HG03521 (cell line): ENCODE measurements around the gene SLC44A5.
A peak's percentile ranks its signal among the peaks of the same experiment; 100 is the strongest.
"Not testable (repeated sequence)": the region's sequence is repeated elsewhere in the genome, so short reads cannot be mapped to it uniquely, and the experiment has no call there.

Experiments
- ATAC-seq: cut with Tn5 transposase; IDR thresholded peaks from one replicate; pipeline ENCODE4 v1.9.1; 2021; ENCODE audit warnings: mild to moderate bottlenecking, moderate library complexity; ENCODE audit not compliant: unreplicated experiment

The SLC44A5 gene

DNA sequence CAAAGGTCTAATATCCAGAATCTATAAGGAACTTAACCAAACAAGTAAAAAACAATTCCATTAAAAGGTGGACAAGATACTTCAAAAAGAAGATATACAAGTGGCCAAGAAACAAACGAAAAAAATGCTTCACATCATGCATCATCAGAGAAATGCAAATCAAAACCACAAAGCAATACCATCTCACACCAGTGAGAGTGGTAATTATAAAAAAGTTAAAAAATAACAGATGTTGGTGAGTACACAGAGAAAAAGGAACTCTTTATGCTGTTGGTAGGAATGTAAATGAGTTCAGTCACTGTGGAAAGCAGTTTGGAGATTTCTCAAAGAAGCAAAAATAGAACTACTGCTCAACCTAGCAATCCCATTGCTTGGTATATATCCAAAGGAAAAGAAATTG, 218.6 kb downstream of the SLC44A5 start:
- peak; percentile 79 for ATAC-seq

GRCh38 chr1:75375476-75376447, 235.2 kb downstream of the SLC44A5 start:
- not testable (repeated sequence) for ATAC-seq

DNA sequence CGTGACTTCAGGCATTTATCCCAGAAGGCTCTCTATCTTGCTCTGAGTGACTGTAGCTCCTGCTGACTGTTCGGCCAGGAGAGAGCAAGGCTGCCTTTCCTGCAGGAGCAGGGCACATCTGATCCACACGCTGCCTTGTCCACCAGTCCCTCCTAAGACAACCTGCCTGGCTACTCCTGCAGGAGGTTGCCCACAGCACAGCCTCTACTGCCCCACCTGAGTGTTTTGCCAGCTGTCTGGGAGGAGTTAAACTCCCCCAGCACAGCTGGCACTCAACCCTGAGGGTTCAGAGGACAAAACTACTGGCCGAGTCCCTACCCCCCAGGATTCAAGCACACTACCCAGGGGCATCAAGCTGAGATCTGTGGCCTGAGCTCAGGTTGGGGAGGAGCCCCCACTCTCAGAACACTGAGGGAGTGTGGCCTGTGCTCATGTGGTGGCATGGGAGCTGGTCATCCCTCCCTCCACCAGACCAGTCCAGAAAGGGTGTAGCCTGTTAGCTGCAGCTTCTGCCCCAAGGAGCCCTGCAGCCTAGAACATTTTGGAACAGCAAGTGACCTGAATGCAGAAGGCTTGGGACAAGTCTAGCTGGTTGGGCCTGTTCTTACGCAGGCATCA, 237.3 kb downstream of the SLC44A5 start:
- no peak for ATAC-seq

- no peak for ATAC-seq
Measured at GRCh38 chr1:75366595-75366994, 244.3 kb downstream of the SLC44A5 start.

DNA sequence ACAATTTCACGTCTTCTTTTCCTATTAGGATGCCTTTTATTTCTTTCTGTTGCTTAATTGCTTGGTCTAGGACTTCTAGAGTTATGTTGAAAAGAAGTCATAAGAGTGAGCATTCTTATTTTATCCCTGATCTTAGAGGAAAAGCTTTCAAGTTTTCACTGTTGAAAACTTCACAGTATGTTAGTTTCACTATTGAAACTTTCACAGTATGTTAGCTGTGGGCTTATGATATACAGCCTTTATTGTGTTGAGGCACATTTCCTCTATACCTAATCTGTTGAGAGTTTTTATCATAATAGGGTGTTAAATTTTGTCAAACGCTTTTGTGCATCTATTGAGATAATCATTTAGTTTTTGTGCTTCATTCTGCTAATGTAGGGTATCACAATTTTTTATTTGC, 249.7 kb downstream of the SLC44A5 start:
- ATAC-seq: no peak

DNA sequence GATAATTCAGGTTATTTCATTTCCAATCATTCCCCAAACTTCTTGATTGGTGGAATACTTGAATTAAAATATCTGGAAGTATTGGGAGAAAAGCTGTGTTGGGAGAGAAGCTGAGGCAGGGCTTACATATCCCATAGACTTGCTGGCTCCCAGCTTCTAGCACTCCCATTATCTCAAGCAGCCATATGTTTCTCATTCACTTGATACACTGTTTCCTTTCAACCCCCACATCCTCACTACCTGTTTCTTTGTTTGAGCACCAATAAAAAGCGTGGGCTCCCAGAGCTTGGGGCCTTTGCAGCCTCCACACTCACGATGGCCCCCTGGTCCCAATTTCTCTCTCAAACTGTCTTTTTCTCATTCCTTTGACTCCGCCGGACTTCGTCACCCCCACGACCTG, 256.6 kb downstream of the SLC44A5 start:
- not testable (repeated sequence) for ATAC-seq

DNA sequence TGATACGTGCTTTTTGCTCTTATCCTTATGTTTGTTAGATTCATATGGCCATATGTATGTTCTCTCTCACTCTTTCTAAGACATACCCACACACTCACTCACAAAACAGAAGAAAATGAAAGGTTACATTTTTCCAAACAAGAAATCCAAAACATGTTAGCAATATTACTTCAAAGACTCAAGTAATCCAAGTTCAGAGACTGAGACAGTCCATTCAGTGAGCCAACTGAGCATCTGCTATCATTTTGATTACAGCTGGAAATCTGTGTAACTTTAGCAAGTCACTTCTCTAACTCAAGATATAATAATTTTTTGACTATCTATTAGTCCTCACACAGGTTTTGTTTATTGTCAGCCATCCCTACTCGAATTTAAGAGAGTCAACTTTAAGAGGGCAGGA, 257.9 kb downstream of the SLC44A5 start:
- no peak for ATAC-seq

GRCh38 chr1:75345538-75346292, 265.2 kb downstream of the SLC44A5 start:
- ATAC-seq: no peak

- no peak for ATAC-seq
Measured at GRCh38 chr1:75342786-75343185, 268.1 kb downstream of the SLC44A5 start.

DNA sequence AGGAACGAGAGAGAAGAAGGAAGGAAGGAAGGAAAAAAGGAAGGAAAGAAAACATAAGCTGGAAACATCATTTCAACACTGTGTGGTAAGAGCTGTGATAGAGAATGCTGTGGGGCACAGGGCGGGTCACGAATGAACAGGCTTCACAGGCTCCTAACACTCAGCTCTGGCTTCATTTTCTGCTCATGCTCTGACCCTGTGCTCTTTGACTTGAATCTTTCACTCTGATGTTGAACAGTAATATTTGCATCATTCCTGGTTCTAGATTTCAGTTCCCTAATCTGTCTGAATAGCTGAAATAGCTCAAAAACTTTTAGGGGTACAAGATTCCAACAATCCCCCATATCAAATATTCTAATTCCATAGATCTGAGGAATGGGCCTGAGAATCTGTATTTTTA, 269.4 kb downstream of the SLC44A5 start:
- peak; percentile 38 for ATAC-seq

GRCh38 chr1:75338616-75339483, 272.1 kb downstream of the SLC44A5 start:
- ATAC-seq: peak; percentile 92

- no peak for ATAC-seq
Measured at GRCh38 chr1:75334876-75335389, 276.0 kb downstream of the SLC44A5 start.

- ATAC-seq: no peak
Measured at GRCh38 chr1:75330624-75331023, 280.3 kb downstream of the SLC44A5 start.

- ATAC-seq: no peak
Measured at GRCh38 chr1:75328691-75329090, 282.2 kb downstream of the SLC44A5 start.

GRCh38 chr1:75327395-75327794, 283.5 kb downstream of the SLC44A5 start:
- ATAC-seq: no peak

DNA sequence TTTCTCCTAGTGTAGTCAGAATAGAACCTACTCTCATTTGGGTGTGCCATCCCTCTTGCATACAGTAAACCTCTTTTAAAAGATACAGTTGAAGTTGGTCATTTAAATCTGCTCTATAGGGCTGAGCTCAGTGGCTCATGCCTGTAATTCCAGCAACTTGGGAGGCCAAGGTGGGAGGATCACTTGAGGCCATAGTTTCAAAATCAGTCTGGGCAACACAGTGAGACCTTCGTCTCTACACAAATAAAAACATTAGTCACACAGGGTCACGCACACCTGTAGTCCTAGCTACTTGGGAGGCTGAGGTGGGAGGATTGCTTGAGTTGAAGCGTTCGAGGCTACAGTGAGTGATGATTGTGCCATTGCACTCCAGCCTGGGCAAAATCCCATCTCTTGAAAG, 292.9 kb downstream of the SLC44A5 start:
- ATAC-seq: no peak

- no peak for ATAC-seq
Measured at GRCh38 chr1:75316230-75316629, 294.7 kb downstream of the SLC44A5 start.

GRCh38 chr1:75312620-75313019, 298.3 kb downstream of the SLC44A5 start:
- ATAC-seq: no peak

DNA sequence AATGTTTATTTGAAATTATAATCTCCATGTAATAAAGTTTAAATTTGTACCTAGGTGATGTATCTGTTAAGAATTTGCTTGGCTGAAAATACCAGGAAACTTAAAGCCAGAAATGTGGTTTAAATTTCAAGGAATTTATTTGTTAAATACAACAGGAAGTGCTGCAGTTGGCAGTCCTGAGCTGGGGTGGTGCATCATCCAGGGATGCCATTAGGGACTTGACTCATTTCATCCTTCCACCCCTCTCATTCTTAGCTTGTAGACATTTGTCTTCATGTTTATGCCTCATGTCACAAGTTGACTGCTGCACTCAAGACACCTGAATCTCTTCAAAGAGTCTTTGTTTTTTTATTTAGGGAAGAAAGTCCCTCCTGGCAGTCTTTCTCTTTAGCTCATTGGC, 300.8 kb downstream of the SLC44A5 start:
- no peak for ATAC-seq

- ATAC-seq: no peak
Measured at GRCh38 chr1:75308365-75308764, 302.5 kb downstream of the SLC44A5 start.
